ENCODE measurements around the gene ATF7. TPM values are rescaled to one million over a fixed set of nuclear protein-coding genes. Genes with fewer than 3 reads are reported as not detected.

The ATF7 gene
- total RNA-seq, 4 donors from 2014 or later = 25.6 to 38.0 (median 29.8) TPM

GRCh38 chr12:53489242-53489864, 136.8 kb downstream of the ATF7 start:
- Histone ChIP-seq H3K9me3 (no peaks in the 10 kb centered on the region), H3K36me3 (peaks cover 0 to 21% (median 0%) of the 10 kb centered on the region in 3 donors), H3K4me3 (no peak overlapping the region), H3K4me1 (peaks cover 0 to 11% (median 5%) of the 10 kb centered on the region in 4 donors), H3K27me3 (no peaks in the 10 kb centered on the region), H3K27ac (no peak overlapping the region)
- no peak for TF ChIP-seq CTCF (IDR thresholded peaks at IDR 0.05)
- DNase-seq = no peak

GRCh38 chr12:53486736-53487487, 139.3 kb downstream of the ATF7 start:
- no peak overlapping the region for H3K4me3 ChIP-seq
- H3K27ac ChIP-seq = no peak overlapping the region
- no peaks in the 10 kb centered on the region for H3K9me3 ChIP-seq
- H3K27me3 ChIP-seq = no peaks in the 10 kb centered on the region
- DNase-seq = peak in 1 of 3 donors; percentile 45
- peaks cover 0 to 40% (median 0%) of the 10 kb centered on the region in 3 donors for H3K36me3 ChIP-seq
- H3K4me1 ChIP-seq = peaks cover 0 to 14% (median 2%) of the 10 kb centered on the region in 4 donors
- no peak for TF ChIP-seq CTCF (IDR thresholded peaks at IDR 0.05)
- TF ChIP-seq POLR2A (IDR thresholded peaks at IDR 0.05) = no peak

GRCh38 chr12:53485955-53486735, 140.0 kb downstream of the ATF7 start:
- no peak overlapping the region for H3K4me3 ChIP-seq
- no peak overlapping the region for H3K27ac ChIP-seq
- DNase-seq = no peak
- peaks cover 0 to 48% (median 0%) of the 10 kb centered on the region in 3 donors for H3K36me3 ChIP-seq
- no peaks in the 10 kb centered on the region for H3K27me3 ChIP-seq
- H3K9me3 ChIP-seq = no peaks in the 10 kb centered on the region
- TF ChIP-seq POLR2A (IDR thresholded peaks at IDR 0.05) (no peak), CTCF (IDR thresholded peaks at IDR 0.05) (no peak)
- peaks cover 0 to 14% (median 2%) of the 10 kb centered on the region in 4 donors for H3K4me1 ChIP-seq

- H3K27me3 ChIP-seq = no peaks in the 10 kb centered on the region
These were observed 141.3 kb downstream of the ATF7 start for GRCh38 chr12:53484686-53485575.

More at GRCh38 chr12:53484686-53485575, 141.3 kb downstream of the ATF7 start:
- no peak for TF ChIP-seq CTCF (IDR thresholded peaks at IDR 0.05)
- no peak for TF ChIP-seq POLR2A (IDR thresholded peaks at IDR 0.05)
- no peaks in the 10 kb centered on the region for H3K9me3 ChIP-seq
- H3K4me1 ChIP-seq = peaks cover 0 to 19% (median 2%) of the 10 kb centered on the region in 4 donors
- H3K27ac ChIP-seq = no peak overlapping the region
- H3K4me3 ChIP-seq = no peak overlapping the region
- DNase-seq = no peak
- peaks cover 0 to 60% (median 0%) of the 10 kb centered on the region in 3 donors for H3K36me3 ChIP-seq
